WTC11 (cell line): ENCODE data around the gene OSBPL9. TPM values are rescaled to one million over a fixed set of nuclear protein-coding genes. Genes with fewer than 3 reads are reported as not detected.

Source experiments
- ATAC-seq: fragments of 200-7000 bp; cut with Tn5 transposase; 2 replicates; pipeline ENCODE4 v1.10.0; 2021; ENCODE audit warnings: mild to moderate bottlenecking, moderate library complexity
- CTCF ChIA-PET: fragments of 300-600 bp; sonication (Branson Sonifier 250); formaldehyde crosslinking; loops from one replicate; lab custom pipeline; 2021; ENCODE audit warnings: antibody characterized with exemption; lab: Charles Lee
- POLR2A ChIA-PET: fragments of 350-600 bp; sonication (Branson Sonifier 250); formaldehyde crosslinking; loops from one replicate; lab custom pipeline; 2021; ENCODE audit warnings: antibody characterized with exemption; lab: Charles Lee
- DNase-seq: peaks from one replicate; pipeline ENCODE4 v3.0.0; 2021; ENCODE audit warnings: low spot score
- H3K27ac Mint-ChIP-seq: 2 replicates; pipeline ENCODE4 v1.8.0; 2021; ENCODE audit warnings: mixed read lengths
- H3K27me3 Mint-ChIP-seq: 2 replicates; pipeline ENCODE4 v1.8.0; 2021; ENCODE audit warnings: low read depth, mild to moderate bottlenecking, moderate library complexity, mixed read lengths
- H3K36me3 Mint-ChIP-seq: 2 replicates; pipeline ENCODE4 v1.8.0; 2021; ENCODE audit warnings: mixed read lengths
- H3K4me1 Mint-ChIP-seq: 2 replicates; pipeline ENCODE4 v1.8.0; 2022; ENCODE audit warnings: mixed read lengths
- H3K4me3 Mint-ChIP-seq: 2 replicates; pipeline ENCODE4 v1.8.0; 2021; ENCODE audit warnings: mild to moderate bottlenecking, moderate library complexity, mixed read lengths
- H3K9me3 Mint-ChIP-seq: 2 replicates; pipeline ENCODE4 v1.8.0; 2021; ENCODE audit warnings: mixed read lengths
- ARID4B ChIP-seq: sonication (generic); formaldehyde crosslinking; IDR thresholded peaks from 2 replicates; pipeline ENCODE4 v1.8.0; 2023; ENCODE audit warnings: missing genetic modification reagents, mild to moderate bottlenecking, borderline replicate concordance
- ATF1 ChIP-seq: sonication (generic); formaldehyde crosslinking; IDR thresholded peaks from 2 replicates; pipeline ENCODE4 v1.8.1; 2023; ENCODE audit warnings: mild to moderate bottlenecking, moderate library complexity, missing genetic modification reagents
- CDX4 ChIP-seq: fragments of 250-450 bp; sonication (Bioruptor Pico); IDR thresholded peaks from 2 replicates; pipeline ENCODE4 v1.9.0; 2021; ENCODE audit warnings: moderate library complexity, mild to moderate bottlenecking, inconsistent platforms, borderline replicate concordance
- E2F4 ChIP-seq: sonication (generic); formaldehyde crosslinking; IDR thresholded peaks from 2 replicates; pipeline ENCODE4 v1.8.1; 2022; ENCODE audit warnings: low read depth, mild to moderate bottlenecking, moderate library complexity, missing genetic modification reagents, borderline replicate concordance
- ELF4 ChIP-seq: sonication (generic); formaldehyde crosslinking; IDR thresholded peaks from 2 replicates; pipeline ENCODE4 v1.8.1; 2022; ENCODE audit warnings: low read depth, mild to moderate bottlenecking, moderate library complexity, missing genetic modification reagents
- FOXK1 ChIP-seq: sonication (generic); formaldehyde crosslinking; IDR thresholded peaks from 2 replicates; pipeline ENCODE4 v1.8.0; 2022; ENCODE audit warnings: mild to moderate bottlenecking, moderate library complexity, missing genetic modification reagents
- GTF2I ChIP-seq: fragments of 250-450 bp; sonication (Bioruptor Pico); conservative IDR thresholded peaks from 2 replicates; pipeline ENCODE4 v1.4.0; 2021; ENCODE audit warnings: mild to moderate bottlenecking
- IRF2 ChIP-seq: sonication (generic); formaldehyde crosslinking; IDR thresholded peaks from 2 replicates; pipeline ENCODE4 v1.8.0; 2022; ENCODE audit warnings: low read depth, missing genetic modification reagents, borderline replicate concordance
- JUN ChIP-seq: sonication (generic); formaldehyde crosslinking; IDR thresholded peaks from 2 replicates; pipeline ENCODE4 v1.8.0; 2023; ENCODE audit warnings: mild to moderate bottlenecking, missing genetic modification reagents
- KAT7 ChIP-seq: sonication (generic); formaldehyde crosslinking; IDR thresholded peaks from 2 replicates; pipeline ENCODE4 v1.8.1; 2023; ENCODE audit warnings: missing genetic modification reagents, mild to moderate bottlenecking, borderline replicate concordance
- MLX ChIP-seq: sonication (generic); formaldehyde crosslinking; IDR thresholded peaks from 2 replicates; pipeline ENCODE4 v1.8.1; 2023; ENCODE audit warnings: mild to moderate bottlenecking, missing genetic modification reagents, moderate library complexity
- PRRX2 ChIP-seq: fragments of 250-450 bp; sonication (Bioruptor Pico); IDR thresholded peaks from 2 replicates; pipeline ENCODE4 v1.8.0; 2021; ENCODE audit warnings: mild to moderate bottlenecking
- SMAD3 ChIP-seq: sonication (generic); formaldehyde crosslinking; IDR thresholded peaks from 2 replicates; pipeline ENCODE4 v1.8.0; 2022; ENCODE audit warnings: missing genetic modification reagents, mild to moderate bottlenecking, borderline replicate concordance
- TEAD1 ChIP-seq: sonication (generic); formaldehyde crosslinking; IDR thresholded peaks from 2 replicates; pipeline ENCODE4 v1.8.0; 2022; ENCODE audit warnings: mild to moderate bottlenecking, missing genetic modification reagents
- ZNF512 ChIP-seq: sonication (generic); formaldehyde crosslinking; IDR thresholded peaks from 2 replicates; pipeline ENCODE4 v1.8.1; 2022; ENCODE audit warnings: missing genetic modification reagents, borderline replicate concordance
- ZSCAN18 ChIP-seq: fragments of 250-450 bp; sonication (Bioruptor Pico); IDR thresholded peaks from 2 replicates; pipeline ENCODE4 v2.1.2; 2022; ENCODE audit warnings: mild to moderate bottlenecking, moderate library complexity
- total RNA-seq: library from RNA; stranded (reverse); gene quantifications from 3 replicates; pipeline ENCODE4 v1.2.3, GENCODE V29; 2021
- TF ChIP-seq, protein P1 (sequence below): fragments of 250-450 bp; sonication (Bioruptor Pico); IDR thresholded peaks from 2 replicates; pipeline ENCODE4 v1.9.0; 2021; ENCODE audit warnings: mild to moderate bottlenecking, borderline replicate concordance
- TF ChIP-seq, protein P2 (sequence below): fragments of 250-450 bp; sonication (Bioruptor Pico); conservative IDR thresholded peaks from 2 replicates; pipeline ENCODE4 v1.9.0; 2021; ENCODE audit warnings: mild to moderate bottlenecking
- TF ChIP-seq, protein P3 (sequence below): sonication (generic); formaldehyde crosslinking; IDR thresholded peaks from 2 replicates; pipeline ENCODE4 v1.8.0; 2022; ENCODE audit warnings: mild to moderate bottlenecking, missing genetic modification reagents

The OSBPL9 gene
- total RNA-seq, 1 experiment from 2014 or later: 55.6 TPM

GRCh38 chr1:51634618-51635017, 17.7 kb downstream of the OSBPL9 start (continued):
- TF ChIP-seq, protein P1, sequence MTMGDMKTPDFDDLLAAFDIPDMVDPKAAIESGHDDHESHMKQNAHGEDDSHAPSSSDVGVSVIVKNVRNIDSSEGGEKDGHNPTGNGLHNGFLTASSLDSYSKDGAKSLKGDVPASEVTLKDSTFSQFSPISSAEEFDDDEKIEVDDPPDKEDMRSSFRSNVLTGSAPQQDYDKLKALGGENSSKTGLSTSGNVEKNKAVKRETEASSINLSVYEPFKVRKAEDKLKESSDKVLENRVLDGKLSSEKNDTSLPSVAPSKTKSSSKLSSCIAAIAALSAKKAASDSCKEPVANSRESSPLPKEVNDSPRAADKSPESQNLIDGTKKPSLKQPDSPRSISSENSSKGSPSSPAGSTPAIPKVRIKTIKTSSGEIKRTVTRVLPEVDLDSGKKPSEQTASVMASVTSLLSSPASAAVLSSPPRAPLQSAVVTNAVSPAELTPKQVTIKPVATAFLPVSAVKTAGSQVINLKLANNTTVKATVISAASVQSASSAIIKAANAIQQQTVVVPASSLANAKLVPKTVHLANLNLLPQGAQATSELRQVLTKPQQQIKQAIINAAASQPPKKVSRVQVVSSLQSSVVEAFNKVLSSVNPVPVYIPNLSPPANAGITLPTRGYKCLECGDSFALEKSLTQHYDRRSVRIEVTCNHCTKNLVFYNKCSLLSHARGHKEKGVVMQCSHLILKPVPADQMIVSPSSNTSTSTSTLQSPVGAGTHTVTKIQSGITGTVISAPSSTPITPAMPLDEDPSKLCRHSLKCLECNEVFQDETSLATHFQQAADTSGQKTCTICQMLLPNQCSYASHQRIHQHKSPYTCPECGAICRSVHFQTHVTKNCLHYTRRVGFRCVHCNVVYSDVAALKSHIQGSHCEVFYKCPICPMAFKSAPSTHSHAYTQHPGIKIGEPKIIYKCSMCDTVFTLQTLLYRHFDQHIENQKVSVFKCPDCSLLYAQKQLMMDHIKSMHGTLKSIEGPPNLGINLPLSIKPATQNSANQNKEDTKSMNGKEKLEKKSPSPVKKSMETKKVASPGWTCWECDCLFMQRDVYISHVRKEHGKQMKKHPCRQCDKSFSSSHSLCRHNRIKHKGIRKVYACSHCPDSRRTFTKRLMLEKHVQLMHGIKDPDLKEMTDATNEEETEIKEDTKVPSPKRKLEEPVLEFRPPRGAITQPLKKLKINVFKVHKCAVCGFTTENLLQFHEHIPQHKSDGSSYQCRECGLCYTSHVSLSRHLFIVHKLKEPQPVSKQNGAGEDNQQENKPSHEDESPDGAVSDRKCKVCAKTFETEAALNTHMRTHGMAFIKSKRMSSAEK (CRISPR knock-in tag): no peak
- TF ChIP-seq ZNF512 (no peak), PRRX2 (CRISPR knock-in tag) (no peak), MLX (CRISPR knock-in tag) (no peak), KAT7 (CRISPR knock-in tag) (no peak), ARID4B (CRISPR knock-in tag) (no peak), ELF4 (no peak), JUN (CRISPR knock-in tag) (no peak)
- TF ChIP-seq, protein P2, sequence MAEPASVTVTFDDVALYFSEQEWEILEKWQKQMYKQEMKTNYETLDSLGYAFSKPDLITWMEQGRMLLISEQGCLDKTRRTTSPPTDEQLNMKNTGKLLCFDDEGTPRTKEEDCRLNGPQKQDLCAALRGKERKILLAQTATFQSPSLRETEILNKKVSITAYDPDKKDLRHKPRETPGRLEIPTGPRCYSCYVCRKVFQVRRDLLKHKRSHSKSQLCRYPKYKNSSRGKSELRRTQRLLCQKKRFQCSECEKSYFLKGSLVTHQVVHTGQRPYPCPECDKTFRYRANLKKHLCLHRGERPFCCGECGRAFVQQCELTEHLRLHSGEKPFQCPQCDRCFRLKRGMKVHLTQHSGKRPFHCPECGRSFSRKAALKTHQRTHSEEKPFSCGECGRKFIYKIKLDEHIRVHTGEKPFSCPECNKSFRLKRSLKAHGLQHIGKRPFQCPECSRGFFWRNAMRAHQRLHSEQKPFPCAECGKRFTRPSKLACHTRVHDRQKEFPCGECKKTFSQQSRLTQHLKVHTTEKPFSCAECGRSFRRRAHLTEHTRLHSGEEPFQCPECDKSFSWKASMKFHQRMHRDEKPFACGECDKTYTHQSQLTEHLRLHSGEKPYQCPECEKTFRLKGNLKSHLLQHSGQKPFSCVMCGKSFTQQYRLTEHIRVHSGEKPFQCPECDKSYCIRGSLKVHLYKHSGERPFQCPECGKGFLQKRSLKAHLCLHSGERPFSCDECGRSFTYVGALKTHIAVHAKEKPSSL: no peak
- TF ChIP-seq, all 79 proteins: peak for 0

DNA sequence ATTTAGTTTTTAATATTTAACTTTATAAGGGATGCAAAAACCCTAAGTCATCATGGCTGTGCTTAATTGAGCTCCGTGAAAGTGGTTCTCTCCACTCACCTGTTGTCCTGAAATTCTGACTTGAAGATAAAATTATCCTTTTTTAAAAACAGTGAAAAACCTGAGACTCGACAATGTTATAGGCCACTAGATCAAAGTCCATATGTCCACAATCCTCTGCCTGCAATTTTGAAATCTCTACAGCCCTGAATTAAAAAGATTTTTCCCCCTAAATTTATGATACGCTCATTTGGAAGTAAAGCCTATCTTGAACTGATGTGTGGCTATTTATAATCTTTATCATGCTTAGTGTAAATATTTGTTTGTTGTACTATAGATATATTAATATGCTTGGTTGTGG, 18.7 kb downstream of the OSBPL9 start:
- no peaks in the 10 kb centered on the region for H3K4me1 Mint-ChIP-seq
- no peaks in the 10 kb centered on the region for H3K9me3 Mint-ChIP-seq
- DNase-seq (no peak), ATAC-seq (no peak)
- H3K36me3 Mint-ChIP-seq: no peaks in the 10 kb centered on the region
- ChIA-PET CTCF (no interaction called here), POLR2A (no interaction called here)
- H3K27me3 Mint-ChIP-seq: no peaks in the 10 kb centered on the region
- H3K27ac Mint-ChIP-seq: no peak overlapping the region
- H3K4me3 Mint-ChIP-seq: no peak overlapping the region
- no peak for TF ChIP-seq IRF2 (CRISPR knock-in tag)
- no peak for TF ChIP-seq CDX4 (CRISPR knock-in tag)
- TF ChIP-seq TEAD1 (CRISPR knock-in tag): no peak
- no peak for TF ChIP-seq ZSCAN18 (CRISPR knock-in tag)
- TF ChIP-seq SMAD3 (CRISPR knock-in tag): no peak
- no peak for TF ChIP-seq GTF2I (CRISPR knock-in tag)
- TF ChIP-seq E2F4 (CRISPR knock-in tag): no peak
- TF ChIP-seq, protein P3, sequence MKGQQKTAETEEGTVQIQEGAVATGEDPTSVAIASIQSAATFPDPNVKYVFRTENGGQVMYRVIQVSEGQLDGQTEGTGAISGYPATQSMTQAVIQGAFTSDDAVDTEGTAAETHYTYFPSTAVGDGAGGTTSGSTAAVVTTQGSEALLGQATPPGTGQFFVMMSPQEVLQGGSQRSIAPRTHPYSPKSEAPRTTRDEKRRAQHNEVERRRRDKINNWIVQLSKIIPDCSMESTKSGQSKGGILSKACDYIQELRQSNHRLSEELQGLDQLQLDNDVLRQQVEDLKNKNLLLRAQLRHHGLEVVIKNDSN: no peak
- TF ChIP-seq ATF1: no peak
- TF ChIP-seq FOXK1 (CRISPR knock-in tag): no peak
